Measurements from ENCODE around the gene F11R. TPM values are rescaled to one million over a fixed set of nuclear protein-coding genes. Genes with fewer than 3 reads are reported as not detected.

The F11R gene
- total RNA-seq, 2 experiments from 2014 or later = 13.7 to 18.4 TPM

- no peak for DNase-seq
- Mint-ChIP-seq H3K4me3 (no peak overlapping the region), H3K36me3 (ENCODE audit: low read depth) (peaks cover 77% of the 10 kb centered on the region), H3K27me3 (ENCODE audit: low read depth) (no peaks in the 10 kb centered on the region), H3K9me3 (ENCODE audit: insufficient read depth) (no peaks in the 10 kb centered on the region), H3K4me1 (ENCODE audit: low read depth) (peaks cover 31% of the 10 kb centered on the region), H3K27ac (no peak overlapping the region)
- ChIA-PET POLR2A (interaction anchor here (0.6 to 1.6 kb wide), 2 partner anchors 9 to 14 kb away, joined by 4 to 9 read pairs; partner anchors contain the start of gene USF1), CTCF (interaction anchor here (0.7 to 1.0 kb wide), 2 partner anchors 22 to 44 kb away, joined by 3 read pairs; partner anchors contain the start of gene KLHDC9)
- no peak for ATAC-seq
Measured at GRCh38 chr1:161054232-161054631, 33.3 kb upstream of the F11R start.

GRCh38 chr1:161052899-161053298 lies 31.9 kb upstream of the F11R start:
- ATAC-seq (no peak), DNase-seq (no peak)
- peaks cover 87% of the 10 kb centered on the region for H3K36me3 Mint-ChIP-seq (ENCODE audit: low read depth)
- no peak overlapping the region for H3K4me3 Mint-ChIP-seq
- H3K27ac Mint-ChIP-seq = peak overlapping the region; percentile 20
- POLR2A ChIA-PET = no interaction called here
- no peaks in the 10 kb centered on the region for H3K27me3 Mint-ChIP-seq (ENCODE audit: low read depth)
- CTCF ChIA-PET = interaction anchor here (1.6 kb wide), 1 partner anchor 44 kb away, joined by 4 read pairs; no protein-coding TSS in a partner anchor
- peaks cover 31% of the 10 kb centered on the region for H3K4me1 Mint-ChIP-seq (ENCODE audit: low read depth)
- H3K9me3 Mint-ChIP-seq (ENCODE audit: insufficient read depth) = no peaks in the 10 kb centered on the region

- CTCF ChIA-PET = interaction anchor here (1.1 to 2.5 kb wide), 3 partner anchors 41 to 65 kb away, joined by 4 to 11 read pairs (median 4); partner anchors contain the start of gene KLHDC9
- H3K4me3 Mint-ChIP-seq = no peak overlapping the region
- peaks cover 41% of the 10 kb centered on the region for H3K4me1 Mint-ChIP-seq (ENCODE audit: low read depth)
- ATAC-seq = no peak
- POLR2A ChIA-PET = interaction anchor here (0.5 kb wide), 1 partner anchor 107 kb away, joined by 4 read pairs; no protein-coding TSS in a partner anchor
- peaks cover 85% of the 10 kb centered on the region for H3K36me3 Mint-ChIP-seq (ENCODE audit: low read depth)
- DNase-seq = no peak
- no peaks in the 10 kb centered on the region for H3K27me3 Mint-ChIP-seq (ENCODE audit: low read depth)
- no peak overlapping the region for H3K27ac Mint-ChIP-seq
- no peaks in the 10 kb centered on the region for H3K9me3 Mint-ChIP-seq (ENCODE audit: insufficient read depth)
Measured at GRCh38 chr1:161051219-161051618, 30.3 kb upstream of the F11R start.

GRCh38 chr1:161048949-161049722 lies 28.2 kb upstream of the F11R start:
- H3K9me3 Mint-ChIP-seq (ENCODE audit: insufficient read depth) = no peaks in the 10 kb centered on the region
- peaks cover 86% of the 10 kb centered on the region for H3K36me3 Mint-ChIP-seq (ENCODE audit: low read depth)
- peaks cover 45% of the 10 kb centered on the region for H3K4me1 Mint-ChIP-seq (ENCODE audit: low read depth)
- H3K27me3 Mint-ChIP-seq (ENCODE audit: low read depth) = no peaks in the 10 kb centered on the region
- ATAC-seq (no peak), DNase-seq (no peak)
- ChIA-PET POLR2A (interaction anchor here (1.1 to 1.3 kb wide), 2 partner anchors 20 to 49 kb away, joined by 3 read pairs; partner anchors contain the start of gene KLHDC9), CTCF (interaction anchor here (0.5 kb wide), 1 partner anchor 181 kb away, joined by 3 read pairs; no protein-coding TSS in a partner anchor)
- H3K27ac Mint-ChIP-seq = peak overlapping the region; percentile 23
- no peak overlapping the region for H3K4me3 Mint-ChIP-seq

GRCh38 chr1:161047436-161048420 lies 26.8 kb upstream of the F11R start:
- no peaks in the 10 kb centered on the region for H3K27me3 Mint-ChIP-seq (ENCODE audit: low read depth)
- peaks cover 45% of the 10 kb centered on the region for H3K4me1 Mint-ChIP-seq (ENCODE audit: low read depth)
- no peak for DNase-seq
- H3K36me3 Mint-ChIP-seq (ENCODE audit: low read depth) = peaks cover 79% of the 10 kb centered on the region
- no peaks in the 10 kb centered on the region for H3K9me3 Mint-ChIP-seq (ENCODE audit: insufficient read depth)
- CTCF ChIA-PET = interaction anchor here (0.8 to 10.7 kb wide), 8 partner anchors 13 to 119 kb away, joined by 3 to 114 read pairs (median 5); partner anchors contain the start of genes ARHGAP30, KLHDC9 and PPOX
- peak overlapping the region; percentile 99 for H3K27ac Mint-ChIP-seq
- ATAC-seq = no peak
- no peak overlapping the region for H3K4me3 Mint-ChIP-seq
- POLR2A ChIA-PET = interaction anchor here (1.3 to 4.8 kb wide), 6 partner anchors 17 to 106 kb away, joined by 3 to 141 read pairs (median 16); partner anchors contain the start of genes ARHGAP30, NIT1, PFDN2 and UFC1

- ChIA-PET POLR2A (interaction anchor here (0.9 to 4.8 kb wide), 14 partner anchors 8 to 136 kb away, joined by 3 to 141 read pairs (median 11); partner anchors contain the start of genes ARHGAP30, DEDD, F11R and NIT1), CTCF (interaction anchor here (0.8 to 10.7 kb wide), 9 partner anchors 14 to 179 kb away, joined by 3 to 114 read pairs (median 5); partner anchors contain the start of genes ARHGAP30, KLHDC9, PPOX and TOMM40L)
- Mint-ChIP-seq H3K36me3 (ENCODE audit: low read depth) (peaks cover 80% of the 10 kb centered on the region), H3K9me3 (ENCODE audit: insufficient read depth) (no peaks in the 10 kb centered on the region), H3K27me3 (ENCODE audit: low read depth) (no peaks in the 10 kb centered on the region), H3K27ac (peak overlapping the region; percentile 99), H3K4me1 (ENCODE audit: low read depth) (peaks cover 43% of the 10 kb centered on the region), H3K4me3 (peak overlapping the region; percentile 85)
- DNase-seq (no peak), ATAC-seq (no peak)
Measured at GRCh38 chr1:161046605-161047228, 25.8 kb upstream of the F11R start.

- no peaks in the 10 kb centered on the region for H3K27me3 Mint-ChIP-seq (ENCODE audit: low read depth)
- H3K4me1 Mint-ChIP-seq (ENCODE audit: low read depth) = peaks cover 49% of the 10 kb centered on the region
- CTCF ChIA-PET = interaction anchor here (0.5 to 10.7 kb wide), 22 partner anchors 11 to 321 kb away, joined by 3 to 114 read pairs (median 3); partner anchors contain the start of genes ARHGAP30, B4GALT3, F11R and KLHDC9
- peak within 1 kb of the TSS; percentile 99 for H3K27ac Mint-ChIP-seq
- POLR2A ChIA-PET = interaction anchor here (0.5 to 4.8 kb wide), 24 partner anchors 9 to 344 kb away, joined by 3 to 141 read pairs (median 7); partner anchors contain the start of genes ARHGAP30, CD48, DEDD and F11R
- peak within 1 kb of the TSS; percentile 85 for H3K4me3 Mint-ChIP-seq
- ATAC-seq (peak; percentile 68), DNase-seq (peak; percentile 96)
- H3K36me3 Mint-ChIP-seq (ENCODE audit: low read depth) = peaks cover 80% of the 10 kb centered on the region
- H3K9me3 Mint-ChIP-seq (ENCODE audit: insufficient read depth) = no peaks in the 10 kb centered on the region
Measured at GRCh38 chr1:161045736-161046604, 25.0 kb upstream of the F11R start, which contains the start of gene USF1. TSS of gene USF1 (minus strand) at chr1:161045977. CDS start at chr1:161043275, 2,702 bp downstream.

GRCh38 chr1:161044908-161045735 lies 24.2 kb upstream of the F11R start:
- H3K9me3 Mint-ChIP-seq (ENCODE audit: insufficient read depth) = no peaks in the 10 kb centered on the region
- H3K36me3 Mint-ChIP-seq (ENCODE audit: low read depth) = peaks cover 85% of the 10 kb centered on the region
- peak overlapping the region; percentile 99 for H3K27ac Mint-ChIP-seq
- CTCF ChIA-PET = interaction anchor here (0.5 to 10.7 kb wide), 22 partner anchors 10 to 342 kb away, joined by 3 to 114 read pairs (median 3); partner anchors contain the start of genes ARHGAP30, B4GALT3, F11R and KLHDC9
- peak overlapping the region; percentile 85 for H3K4me3 Mint-ChIP-seq
- H3K4me1 Mint-ChIP-seq (ENCODE audit: low read depth) = peaks cover 52% of the 10 kb centered on the region
- POLR2A ChIA-PET = interaction anchor here (0.7 to 4.8 kb wide), 23 partner anchors 9 to 344 kb away, joined by 3 to 141 read pairs (median 7); partner anchors contain the start of genes ARHGAP30, CD48, DEDD and F11R
- no peaks in the 10 kb centered on the region for H3K27me3 Mint-ChIP-seq (ENCODE audit: low read depth)
- DNase-seq (peak; percentile 87), ATAC-seq (peak; percentile 66)

- peak overlapping the region; percentile 85 for H3K4me3 Mint-ChIP-seq
- DNase-seq = no peak
- H3K4me1 Mint-ChIP-seq (ENCODE audit: low read depth) = peaks cover 58% of the 10 kb centered on the region
Measured at GRCh38 chr1:161044535-161044907, 23.6 kb upstream of the F11R start.

More at GRCh38 chr1:161044535-161044907, 23.6 kb upstream of the F11R start:
- POLR2A ChIA-PET = interaction anchor here (0.7 to 4.8 kb wide), 14 partner anchors 10 to 345 kb away, joined by 3 to 141 read pairs (median 11); partner anchors contain the start of genes ARHGAP30, DEDD, F11R and NIT1
- Mint-ChIP-seq H3K27me3 (ENCODE audit: low read depth) (no peaks in the 10 kb centered on the region), H3K36me3 (ENCODE audit: low read depth) (peaks cover 85% of the 10 kb centered on the region), H3K27ac (peak overlapping the region; percentile 99), H3K9me3 (ENCODE audit: insufficient read depth) (no peaks in the 10 kb centered on the region)
- CTCF ChIA-PET = interaction anchor here (0.7 to 10.7 kb wide), 13 partner anchors 18 to 342 kb away, joined by 3 to 114 read pairs (median 4); partner anchors contain the start of genes ARHGAP30, F11R and KLHDC9
- peak; percentile 17 for ATAC-seq
